Testis (tissue), 5 donors: ENCODE results near the gene NPB. TPM values are rescaled to one million over a fixed set of nuclear protein-coding genes. Genes with fewer than 3 reads are reported as not detected.

ENCODE experiments used
- DNase-seq: peaks from one replicate; pipeline ENCODE4 v3.0.0-alpha.2; 2019
- H3K27ac ChIP-seq, 2 donors: fragments of 200-600 bp; sonication (generic); one replicate each; pipeline ENCODE4 v1.5.1; 2019
- H3K27me3 ChIP-seq: fragments of 200-600 bp; sonication (generic); one replicate; pipeline ENCODE4 v1.5.1; 2019
- H3K36me3 ChIP-seq: fragments of 200-600 bp; sonication (generic); one replicate; pipeline ENCODE4 v1.5.1; 2017; ENCODE audit warnings: low read depth; ENCODE audit errors: missing control alignments
- H3K4me1 ChIP-seq: fragments of 200-600 bp; sonication (generic); one replicate; pipeline ENCODE4 v1.5.1; 2019
- H3K4me3 ChIP-seq, 2 donors: fragments of 200-600 bp; sonication (generic); one replicate each; pipeline ENCODE4 v1.5.1; 2017 to 2019
- H3K9me3 ChIP-seq: fragments of 200-600 bp; sonication (generic); one replicate; pipeline ENCODE4 v1.5.1; 2017
- POLR2A ChIP-seq: fragments of 450-650 bp; IDR thresholded peaks from one replicate; pipeline ENCODE4 v1.6.1; 2017; ENCODE audit warnings: antibody characterized with exemption, mild to moderate bottlenecking, moderate library complexity
- WGBS, 2 donors: methylation state at CpG; one replicate each; pipeline ENCODE4 v1.1.5; 2018; 5-methylcytosine and 5-hydroxymethylcytosine counted together
- intact Hi-C: fragments of 100-400 bp; cut with DNase I; formaldehyde crosslinking; loops from one replicate; pipeline ENCODE4 v1.15.1; 2023; ENCODE audit warnings: low total_unique reads
- long read RNA-seq, 2 donors: transcript quantifications; one replicate each; lab custom pipeline, GENCODE V29; 2026
- polyA plus RNA-seq: library from polyadenylated mRNA; stranded (reverse); fragments of 350-450 nt; fragmentation: Illumina TruSeq; extraction: RNeasy Lipid Tissue Mini Kit (QIAGEN cat#74804); gene quantifications from one replicate; pipeline ENCODE4 v1.2.3, GENCODE V29; 2014; ENCODE audit warnings: low read depth, low replicate concordance; ENCODE audit not compliant: insufficient read depth
- total RNA-seq, 2 donors: library from RNA; depleted of rRNA; stranded (reverse); fragments of >200 nt; gene quantifications; one replicate each; pipeline ENCODE4 v1.2.3, GENCODE V29; 2016
- TF ChIP-seq, protein P1 (sequence below), 3 experiments: fragments of 450-650 bp in 2 of 3; fragments of 200-600 bp in 1 of 3; sonication (generic) in 1 of 3; IDR thresholded peaks; one replicate each; pipeline ENCODE4 v1.5.1; 2016 to 2019; ENCODE audit warnings: antibody characterized with exemption in 3 of 3, mild to moderate bottlenecking in 2 of 3, moderate library complexity in 1 of 3

Gene NPB
- 10 to 100 TPM; 22.7 to 27.3 TPM for total RNA-seq
- 1.8 TPM for polyA plus RNA-seq
- long read RNA-seq, donor 1, transcript NPB-202 (1 exons, 2,154 nt), result major isoform, 11 of 15 reads
- long read RNA-seq, donor 1, partial matches to known transcripts, result 0 of 15 reads
- long read RNA-seq, donor 1, other reads (novel, unspliced or antisense), result 0 of 15 reads
- long read RNA-seq, donor 2, transcript NPB-202 (1 exons, 2,154 nt), result major isoform, 14 of 15 reads
- long read RNA-seq, donor 2, partial matches to known transcripts, result 0 of 15 reads
- long read RNA-seq, donor 2, other reads (novel, unspliced or antisense), result 0 of 15 reads

GRCh38 chr17:81902023-81902652 lies at the start of gene NPB:
Gene NPB (plus strand): TSS chr17:81902238. CDS start chr17:81902278, 40 bp downstream.
- Histone ChIP-seq H3K4me1 (peaks cover 6% of the 10 kb centered on the region), H3K9me3 (no peaks in the 10 kb centered on the region), H3K4me3 (peak within 1 kb of the TSS; percentile 26 to 36), H3K36me3 (no peaks in the 10 kb centered on the region), H3K27ac (no peak within 1 kb of the TSS), H3K27me3 (no peaks in the 10 kb centered on the region)
- intact Hi-C loops, result no loop called here
- 5% methylated on average over 10 of the region's 79 CpGs; no CpG with 5 or more reads in 1 of the 2 donors for WGBS, 2 donors
- DNase-seq, result no peak
- TF ChIP-seq, protein P1, sequence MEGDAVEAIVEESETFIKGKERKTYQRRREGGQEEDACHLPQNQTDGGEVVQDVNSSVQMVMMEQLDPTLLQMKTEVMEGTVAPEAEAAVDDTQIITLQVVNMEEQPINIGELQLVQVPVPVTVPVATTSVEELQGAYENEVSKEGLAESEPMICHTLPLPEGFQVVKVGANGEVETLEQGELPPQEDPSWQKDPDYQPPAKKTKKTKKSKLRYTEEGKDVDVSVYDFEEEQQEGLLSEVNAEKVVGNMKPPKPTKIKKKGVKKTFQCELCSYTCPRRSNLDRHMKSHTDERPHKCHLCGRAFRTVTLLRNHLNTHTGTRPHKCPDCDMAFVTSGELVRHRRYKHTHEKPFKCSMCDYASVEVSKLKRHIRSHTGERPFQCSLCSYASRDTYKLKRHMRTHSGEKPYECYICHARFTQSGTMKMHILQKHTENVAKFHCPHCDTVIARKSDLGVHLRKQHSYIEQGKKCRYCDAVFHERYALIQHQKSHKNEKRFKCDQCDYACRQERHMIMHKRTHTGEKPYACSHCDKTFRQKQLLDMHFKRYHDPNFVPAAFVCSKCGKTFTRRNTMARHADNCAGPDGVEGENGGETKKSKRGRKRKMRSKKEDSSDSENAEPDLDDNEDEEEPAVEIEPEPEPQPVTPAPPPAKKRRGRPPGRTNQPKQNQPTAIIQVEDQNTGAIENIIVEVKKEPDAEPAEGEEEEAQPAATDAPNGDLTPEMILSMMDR (IDR thresholded peaks at IDR 0.05), result no peak
- no peak for TF ChIP-seq POLR2A

- H3K4me3 ChIP-seq, result no peak overlapping the region
- no peak for DNase-seq
- H3K36me3 ChIP-seq, result no peaks in the 10 kb centered on the region
- H3K27me3 ChIP-seq, result no peaks in the 10 kb centered on the region
- no peak for TF ChIP-seq POLR2A
- TF ChIP-seq, protein P1 (IDR thresholded peaks at IDR 0.05), result no peak
- no peaks in the 10 kb centered on the region for H3K9me3 ChIP-seq
- WGBS, 2 donors, result 81 to 87% methylated on average over 26 to 29 of the region's 29 CpGs
- H3K27ac ChIP-seq, result no peak overlapping the region
- intact Hi-C loops, result no loop called here
- peaks cover 12% of the 10 kb centered on the region for H3K4me1 ChIP-seq
Observed at GRCh38 chr17:81854974-81855774, 46.9 kb upstream of the NPB start.

DNA sequence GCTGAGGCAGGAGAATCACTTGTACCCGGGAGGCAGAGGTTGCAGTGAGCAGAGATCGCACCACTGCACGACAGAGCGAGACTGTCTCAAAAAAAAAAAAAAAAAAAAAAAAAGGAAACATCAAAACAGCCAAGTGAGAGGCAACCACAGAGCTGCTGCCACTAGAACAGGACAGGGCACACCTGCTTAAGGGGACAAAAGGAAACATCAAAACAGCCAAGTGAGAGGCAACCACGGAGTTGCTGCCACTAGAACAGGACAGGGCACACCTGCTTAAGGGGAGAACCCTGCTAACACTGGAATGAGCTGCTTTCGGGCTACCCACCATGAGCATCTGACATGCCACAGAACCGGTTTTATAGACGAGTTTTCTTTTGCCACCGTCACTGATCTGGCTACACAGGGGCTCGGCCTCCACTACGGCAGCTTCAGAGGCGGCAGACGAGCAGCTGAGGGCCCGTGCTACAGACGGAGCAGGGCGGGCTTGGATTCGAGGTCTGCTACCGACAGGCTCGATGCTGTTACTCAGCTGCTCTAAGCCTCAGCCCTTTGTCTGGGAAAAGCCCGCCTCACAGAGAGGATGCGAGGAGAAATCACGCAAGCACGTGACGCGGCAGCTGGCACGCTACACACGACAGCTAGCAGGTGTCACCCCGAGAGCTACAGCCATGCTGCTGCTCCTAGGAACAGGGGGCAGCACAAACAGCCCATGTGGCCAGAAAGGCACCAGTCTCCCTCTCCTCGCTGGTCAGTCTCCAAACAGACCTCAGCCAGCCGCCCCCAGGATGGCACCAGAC lies 43.7 kb upstream of the NPB start:
- intact Hi-C loops, result no loop called here
- Histone ChIP-seq H3K4me3 (no peak overlapping the region), H3K9me3 (no peaks in the 10 kb centered on the region), H3K27me3 (no peaks in the 10 kb centered on the region), H3K27ac (no peak overlapping the region), H3K4me1 (peaks cover 24% of the 10 kb centered on the region), H3K36me3 (no peaks in the 10 kb centered on the region)
- 82 to 89% methylated on average over 25 to 30 of the region's 30 CpGs for WGBS, 2 donors
- TF ChIP-seq, protein P1 (IDR thresholded peaks at IDR 0.05), result no peak
- TF ChIP-seq POLR2A, result no peak
- no peak for DNase-seq

DNA sequence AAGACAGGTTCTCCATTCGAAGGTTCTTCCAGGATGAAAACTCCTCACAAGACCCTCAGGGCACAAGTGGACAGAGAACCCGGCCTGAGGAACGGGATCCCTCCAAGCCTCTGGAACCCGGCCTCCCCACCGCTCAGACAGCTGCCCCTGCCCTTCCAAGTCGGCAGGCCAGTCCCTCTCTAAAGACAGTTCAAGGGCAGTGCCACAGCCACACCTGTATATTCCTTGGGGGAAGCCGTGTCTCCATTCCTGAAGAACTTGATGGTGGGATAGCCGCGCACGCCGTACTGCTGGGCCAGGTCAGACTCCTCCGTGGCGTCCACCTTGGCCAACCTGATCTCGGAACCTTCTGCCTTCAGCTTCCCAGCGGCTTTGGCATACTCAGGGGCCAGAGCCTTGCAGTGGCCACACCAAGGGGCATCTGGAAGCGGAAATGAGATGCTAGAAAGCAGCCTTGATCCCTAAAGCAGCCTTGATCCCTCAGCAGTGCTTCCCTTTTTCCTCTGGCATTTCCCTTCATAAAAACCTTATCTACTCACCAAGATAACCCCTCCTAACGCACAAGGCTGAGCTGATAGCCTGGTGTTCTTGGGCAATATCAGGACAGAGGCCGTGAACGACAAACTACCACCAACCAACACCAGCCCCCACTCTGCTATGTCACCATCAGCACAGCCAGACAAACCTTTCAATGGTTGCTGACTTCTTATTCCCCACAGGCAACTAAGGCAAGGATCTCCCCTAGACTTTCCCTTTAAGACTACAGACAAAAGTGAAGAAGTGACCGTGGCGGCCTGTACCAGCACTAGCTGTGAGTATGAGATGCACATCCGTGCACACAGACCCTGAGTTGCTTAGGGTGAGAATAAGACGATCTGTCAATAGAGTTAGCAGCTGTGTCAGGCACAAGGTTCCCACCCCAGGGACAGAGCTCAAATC lies 42.8 kb upstream of the NPB start:
- H3K27me3 ChIP-seq, result no peaks in the 10 kb centered on the region
- TF ChIP-seq POLR2A, result no peak
- TF ChIP-seq, protein P1 (IDR thresholded peaks at IDR 0.05), result no peak
- peak overlapping the region; percentile 92 to 98 for H3K4me3 ChIP-seq
- H3K4me1 ChIP-seq, result peaks cover 24% of the 10 kb centered on the region
- H3K36me3 ChIP-seq, result no peaks in the 10 kb centered on the region
- 51 to 53% methylated on average over 23 of the region's 23 CpGs for WGBS, 2 donors
- DNase-seq, result no peak
- peak overlapping the region; percentile 71 to 91 for H3K27ac ChIP-seq
- H3K9me3 ChIP-seq, result no peaks in the 10 kb centered on the region
- intact Hi-C loops, result no loop called here
